GM18498 (cell line): ENCODE data around the gene ZSWIM2.
"Not testable (repeated sequence)": the region's sequence is repeated elsewhere in the genome, so short reads cannot be mapped to it uniquely, and the experiment has no call there.

Source experiments
- ATAC-seq: cut with Tn5 transposase; IDR thresholded peaks from one replicate; pipeline ENCODE4 v1.9.1; 2021; ENCODE audit warnings: mild to moderate bottlenecking, moderate library complexity; ENCODE audit not compliant: unreplicated experiment

Gene ZSWIM2

GRCh38 chr2:186852508-186852907 lies 3.5 kb upstream of the ZSWIM2 start:
- ATAC-seq, result no peak

DNA sequence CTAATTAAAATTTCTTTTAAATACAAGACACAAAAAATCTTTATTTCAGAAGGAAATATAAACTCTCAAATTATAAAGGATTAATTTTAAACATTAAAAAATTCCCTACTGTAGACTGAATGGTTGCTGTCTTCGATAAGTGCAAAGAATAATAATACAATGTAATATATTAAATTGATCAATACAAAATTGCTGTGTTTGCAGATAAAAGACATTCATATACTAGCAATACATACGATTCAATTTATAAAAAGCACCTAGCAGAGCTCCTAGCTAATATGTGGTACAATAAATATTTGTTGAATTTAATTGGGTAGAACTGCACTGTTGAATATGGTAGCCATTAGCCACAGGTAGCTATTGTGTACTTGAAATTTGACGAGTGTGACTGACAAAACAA lies 6.6 kb downstream of the ZSWIM2 start:
- ATAC-seq, result no peak

GRCh38 chr2:186841940-186842339 lies 7.0 kb downstream of the ZSWIM2 start:
- no peak for ATAC-seq

- no peak for ATAC-seq
Measured at GRCh38 chr2:186835628-186836027, 13.3 kb downstream of the ZSWIM2 start.

- no peak for ATAC-seq
Measured at GRCh38 chr2:186827862-186828492, 21.0 kb downstream of the ZSWIM2 start.

DNA sequence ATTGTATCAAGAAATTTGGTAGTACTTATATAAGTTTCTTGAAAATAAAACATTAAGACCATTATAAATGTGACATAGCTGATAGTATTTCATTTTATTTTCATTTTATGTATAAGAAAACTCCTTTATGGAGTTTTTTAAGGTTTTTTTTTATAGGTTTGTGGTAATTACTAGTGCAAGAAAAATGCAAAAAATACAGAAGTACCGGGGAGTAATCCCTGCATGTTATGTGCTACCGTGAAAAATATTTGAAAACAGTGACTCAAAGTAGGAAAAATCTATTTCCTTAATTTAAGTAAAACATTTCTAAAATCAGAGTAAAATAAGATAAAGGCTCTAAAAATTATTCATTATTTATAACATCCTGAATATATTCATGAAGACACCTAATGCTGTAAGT lies 21.6 kb downstream of the ZSWIM2 start:
- ATAC-seq, result no peak

GRCh38 chr2:186822323-186822722 lies 26.6 kb downstream of the ZSWIM2 start:
- no peak for ATAC-seq

DNA sequence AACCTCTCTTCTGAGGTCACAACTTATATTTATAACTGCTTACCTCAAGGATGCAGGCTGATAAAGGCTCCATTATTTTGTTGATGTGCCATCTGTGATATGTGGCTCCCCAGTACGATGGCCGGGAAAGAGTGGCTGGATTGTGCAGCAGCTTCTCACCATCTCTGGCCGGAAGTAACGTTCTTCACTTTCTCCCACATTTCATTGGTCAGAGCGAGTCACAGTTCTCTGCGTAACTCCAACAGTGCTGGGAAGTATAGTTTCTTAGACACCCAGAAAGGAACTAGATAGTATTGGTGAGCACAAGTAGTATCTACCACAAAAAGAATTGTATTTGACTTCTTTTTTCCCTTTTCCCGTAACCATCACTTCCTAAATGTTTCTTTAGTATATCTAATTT lies 28.7 kb downstream of the ZSWIM2 start:
- no peak for ATAC-seq

- not testable (repeated sequence) for ATAC-seq
Measured at GRCh38 chr2:186811760-186812159, 37.2 kb downstream of the ZSWIM2 start.

GRCh38 chr2:186806591-186806990 lies 42.4 kb downstream of the ZSWIM2 start:
- no peak for ATAC-seq

DNA sequence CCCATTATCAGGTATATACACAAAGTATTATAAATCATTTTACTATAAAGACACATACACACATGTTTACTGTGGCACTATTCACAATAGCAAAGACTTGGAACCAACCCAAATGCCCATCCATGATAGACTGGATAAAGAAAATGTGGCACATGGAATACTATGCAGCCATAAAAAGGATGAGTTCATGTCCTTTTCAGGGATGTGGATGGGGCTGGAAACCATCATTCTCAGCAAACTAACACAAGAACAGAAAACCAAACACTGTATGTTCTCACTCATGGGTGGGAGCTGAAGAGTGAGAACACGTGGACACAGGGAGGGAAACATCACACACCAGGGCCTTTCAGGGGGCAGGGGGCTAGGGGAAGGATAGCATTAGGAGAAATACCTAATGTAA lies 50.4 kb downstream of the ZSWIM2 start:
- ATAC-seq, result not testable (repeated sequence)

GRCh38 chr2:186784930-186785329 lies 64.0 kb downstream of the ZSWIM2 start:
- no peak for ATAC-seq

GRCh38 chr2:186783254-186783653 lies 65.7 kb downstream of the ZSWIM2 start:
- no peak for ATAC-seq

DNA sequence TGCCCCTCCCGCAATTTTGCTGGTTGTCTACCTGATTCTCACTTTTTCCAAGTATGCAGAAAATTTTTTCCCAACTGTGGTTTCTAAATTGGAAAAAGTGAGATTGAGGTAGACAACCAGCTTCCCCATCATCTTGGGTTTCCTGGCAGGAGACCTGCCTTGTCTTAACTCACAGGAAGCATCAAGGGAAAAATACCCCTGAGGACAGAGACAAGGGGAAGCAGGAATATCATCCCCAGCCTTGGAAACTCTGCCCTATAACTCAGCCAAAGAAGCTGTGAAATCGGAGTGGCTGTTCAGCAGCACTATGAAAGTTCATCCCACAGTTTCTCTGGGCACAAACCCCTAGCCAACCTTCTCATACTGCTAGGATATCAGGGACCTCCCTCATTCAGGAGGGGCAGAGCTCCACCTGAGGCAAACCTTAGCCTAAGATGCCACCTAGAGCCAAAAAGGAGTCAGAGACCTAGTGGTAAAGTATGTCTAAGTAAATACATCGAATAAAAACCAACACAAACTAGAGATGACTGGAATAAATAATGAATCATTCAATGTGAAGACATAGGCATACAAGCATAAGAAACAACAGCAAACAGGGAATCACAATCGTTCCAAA lies 68.2 kb downstream of the ZSWIM2 start:
- no peak for ATAC-seq
